Germinal center (tissue), 1 donor: ENCODE results near the gene EZR.
"Not testable (repeated sequence)": the region's sequence is repeated elsewhere in the genome, so short reads cannot be mapped to it uniquely, and the experiment has no call there.

Experiments used
- DNase-seq: peaks from one replicate; pipeline ENCODE4 v3.0.0; 2012; ENCODE audit warnings: mixed read lengths, low spot score

The EZR gene

GRCh38 chr6:158841358-158841757, 22.2 kb upstream of the EZR start:
- no peak for DNase-seq

- no peak for DNase-seq
These were observed 21.3 kb upstream of the EZR start for GRCh38 chr6:158840465-158840864.

- no peak for DNase-seq
These were observed 20.6 kb upstream of the EZR start for GRCh38 chr6:158839796-158840195.

- not testable (repeated sequence) for DNase-seq
These were observed 19.6 kb upstream of the EZR start for GRCh38 chr6:158838790-158839189.

GRCh38 chr6:158837684-158838625, 18.8 kb upstream of the EZR start:
- DNase-seq: no peak

- no peak for DNase-seq
These were observed 17.6 kb upstream of the EZR start for GRCh38 chr6:158836625-158837311.

- no peak for DNase-seq
These were observed 16.6 kb upstream of the EZR start for GRCh38 chr6:158835616-158836221.

GRCh38 chr6:158834675-158835385, 15.7 kb upstream of the EZR start:
- no peak for DNase-seq

- not testable (repeated sequence) for DNase-seq
These were observed 13.6 kb upstream of the EZR start for GRCh38 chr6:158832807-158833206.

- DNase-seq: no peak
These were observed 12.9 kb upstream of the EZR start for GRCh38 chr6:158832026-158832425.

GRCh38 chr6:158831571-158831970, 12.4 kb upstream of the EZR start:
- no peak for DNase-seq

- no peak for DNase-seq
These were observed 11.6 kb upstream of the EZR start for GRCh38 chr6:158830736-158831135.

GRCh38 chr6:158828807-158829206, 9.6 kb upstream of the EZR start:
- no peak for DNase-seq

- DNase-seq: no peak
These were observed 7.8 kb upstream of the EZR start for GRCh38 chr6:158826819-158827501.

GRCh38 chr6:158825951-158826306, 6.8 kb upstream of the EZR start:
- no peak for DNase-seq

GRCh38 chr6:158825038-158825950, 6.1 kb upstream of the EZR start:
- no peak for DNase-seq

GRCh38 chr6:158823616-158824015, 4.4 kb upstream of the EZR start:
- DNase-seq: not testable (repeated sequence)

GRCh38 chr6:158819977-158820622, 932 bp upstream of the EZR start:
- DNase-seq: no peak

- DNase-seq: peak; percentile 71
These were observed 471 bp downstream of the EZR start for GRCh38 chr6:158818581-158819212.
